Measurements from ENCODE around the gene TRMT2A. TPM values are rescaled to one million over a fixed set of nuclear protein-coding genes. Genes with fewer than 3 reads are reported as not detected.
A peak's percentile ranks its signal among the peaks of the same experiment; 100 is the strongest.

Gene TRMT2A
- total RNA-seq, 2 experiments from 2014 or later, result 71.8 to 75.2 TPM

GRCh38 chr22:20086101-20086599 is 30.9 kb downstream of the TRMT2A start:
- Mint-ChIP-seq H3K27ac (no peak overlapping the region), H3K4me3 (no peak overlapping the region), H3K9me3 (no peaks in the 10 kb centered on the region), H3K36me3 (ENCODE audit: low read depth) (peaks cover 60% of the 10 kb centered on the region), H3K27me3 (no peaks in the 10 kb centered on the region), H3K4me1 (peaks cover 49% of the 10 kb centered on the region)
- CTCF ChIA-PET, result interaction anchor here (1.3 to 1.8 kb wide), 2 partner anchors 10 to 139 kb away, joined by 3 to 4 read pairs; no protein-coding TSS in a partner anchor
- no peak for DNase-seq
- POLR2A ChIA-PET, result interaction anchor here (0.9 to 1.6 kb wide), 2 partner anchors 17 to 65 kb away, joined by 3 read pairs; partner anchors contain the start of gene TANGO2

GRCh38 chr22:20085651-20086050 is 31.4 kb downstream of the TRMT2A start:
- Mint-ChIP-seq H3K4me3 (no peak overlapping the region), H3K27ac (no peak overlapping the region), H3K9me3 (no peaks in the 10 kb centered on the region), H3K4me1 (peaks cover 52% of the 10 kb centered on the region), H3K36me3 (ENCODE audit: low read depth) (peaks cover 59% of the 10 kb centered on the region), H3K27me3 (no peaks in the 10 kb centered on the region)
- POLR2A ChIA-PET, result interaction anchor here (1.6 kb wide), 1 partner anchor 64 kb away, joined by 3 read pairs; the partner anchor contains the start of gene TANGO2
- CTCF ChIA-PET, result interaction anchor here (1.0 to 1.8 kb wide), 3 partner anchors 10 to 814 kb away, joined by 3 to 4 read pairs (median 3); no protein-coding TSS in a partner anchor
- no peak for DNase-seq

GRCh38 chr22:20084547-20085413 is 32.2 kb downstream of the TRMT2A start:
- DNase-seq, result no peak
- peaks cover 50% of the 10 kb centered on the region for H3K4me1 Mint-ChIP-seq
- no peaks in the 10 kb centered on the region for H3K9me3 Mint-ChIP-seq
- no peak overlapping the region for H3K4me3 Mint-ChIP-seq
- H3K27ac Mint-ChIP-seq, result no peak overlapping the region
- CTCF ChIA-PET, result interaction anchor here (1.0 to 1.8 kb wide), 3 partner anchors 11 to 815 kb away, joined by 3 to 4 read pairs (median 3); no protein-coding TSS in a partner anchor
- H3K27me3 Mint-ChIP-seq, result no peaks in the 10 kb centered on the region
- peaks cover 53% of the 10 kb centered on the region for H3K36me3 Mint-ChIP-seq (ENCODE audit: low read depth)
- POLR2A ChIA-PET, result no interaction called here

- POLR2A ChIA-PET, result interaction anchor here (0.8 to 3.5 kb wide), 2 partner anchors 33 to 63 kb away, joined by 3 to 19 read pairs; partner anchors contain the start of genes RANBP1, TANGO2 and TRMT2A
- H3K4me1 Mint-ChIP-seq, result peaks cover 47% of the 10 kb centered on the region
- H3K4me3 Mint-ChIP-seq, result no peak overlapping the region
- no peaks in the 10 kb centered on the region for H3K27me3 Mint-ChIP-seq
- peak overlapping the region; percentile 51 for H3K27ac Mint-ChIP-seq
- CTCF ChIA-PET, result interaction anchor here (1.8 kb wide), 1 partner anchor 12 kb away, joined by 4 read pairs; no protein-coding TSS in a partner anchor
- no peaks in the 10 kb centered on the region for H3K9me3 Mint-ChIP-seq
- H3K36me3 Mint-ChIP-seq (ENCODE audit: low read depth), result peaks cover 45% of the 10 kb centered on the region
- DNase-seq, result no peak
These were observed 33.0 kb downstream of the TRMT2A start for GRCh38 chr22:20083891-20084546.

- Mint-ChIP-seq H3K4me3 (peak overlapping the region; percentile 12), H3K4me1 (peaks cover 49% of the 10 kb centered on the region), H3K27ac (peak overlapping the region; percentile 51), H3K27me3 (no peaks in the 10 kb centered on the region), H3K9me3 (no peaks in the 10 kb centered on the region), H3K36me3 (ENCODE audit: low read depth) (peaks cover 38% of the 10 kb centered on the region)
- CTCF ChIA-PET, result no interaction called here
- POLR2A ChIA-PET, result interaction anchor here (0.8 to 3.5 kb wide), 3 partner anchors 26 to 63 kb away, joined by 3 to 19 read pairs (median 3); partner anchors contain the start of genes RANBP1, TANGO2 and TRMT2A
- no peak for DNase-seq
These were observed 33.7 kb downstream of the TRMT2A start for GRCh38 chr22:20083157-20083890.

GRCh38 chr22:20080776-20081654 is 36.0 kb downstream of the TRMT2A start:
- ChIA-PET POLR2A (interaction anchor here (0.6 to 3.5 kb wide), 7 partner anchors 9 to 59 kb away, joined by 3 to 19 read pairs (median 3); partner anchors contain the start of genes RANBP1 and TRMT2A), CTCF (no interaction called here)
- Mint-ChIP-seq H3K4me3 (peak overlapping the region; percentile 83), H3K36me3 (ENCODE audit: low read depth) (peaks cover 17% of the 10 kb centered on the region), H3K27ac (peak overlapping the region; percentile 44), H3K4me1 (peaks cover 49% of the 10 kb centered on the region), H3K9me3 (no peaks in the 10 kb centered on the region), H3K27me3 (no peaks in the 10 kb centered on the region)
- peak; percentile 27 for DNase-seq

GRCh38 chr22:20080445-20080775 is 36.6 kb downstream of the TRMT2A start:
- Mint-ChIP-seq H3K36me3 (ENCODE audit: low read depth) (peaks cover 11% of the 10 kb centered on the region), H3K27me3 (no peaks in the 10 kb centered on the region), H3K4me1 (peaks cover 49% of the 10 kb centered on the region), H3K9me3 (no peaks in the 10 kb centered on the region), H3K4me3 (peak overlapping the region; percentile 83), H3K27ac (peak overlapping the region; percentile 44)
- POLR2A ChIA-PET, result interaction anchor here (1.0 to 1.4 kb wide), 5 partner anchors 11 to 59 kb away, joined by 3 to 5 read pairs (median 4); no protein-coding TSS in a partner anchor
- CTCF ChIA-PET, result no interaction called here
- DNase-seq, result peak; percentile 76

GRCh38 chr22:20079745-20080444 is 37.1 kb downstream of the TRMT2A start, which contains the start of gene DGCR8:
TSS of gene DGCR8 (plus strand) at chr22:20080241. CDS start at chr22:20085964, 5,723 bp downstream.
- Mint-ChIP-seq H3K4me3 (peak within 1 kb of the TSS; percentile 93), H3K36me3 (ENCODE audit: low read depth) (peaks cover 10% of the 10 kb centered on the region), H3K9me3 (no peaks in the 10 kb centered on the region), H3K27me3 (no peaks in the 10 kb centered on the region), H3K4me1 (peaks cover 46% of the 10 kb centered on the region), H3K27ac (peak within 1 kb of the TSS; percentile 74)
- POLR2A ChIA-PET, result interaction anchor here (1.0 to 1.7 kb wide), 3 partner anchors 11 to 37 kb away, joined by 3 to 6 read pairs (median 4); partner anchors contain the start of gene TRMT2A
- peak; percentile 73 for DNase-seq
- CTCF ChIA-PET, result interaction anchor here (1.1 kb wide), 1 partner anchor 31 kb away, joined by 4 read pairs; no protein-coding TSS in a partner anchor

GRCh38 chr22:20076627-20077172 is 40.3 kb downstream of the TRMT2A start:
- ChIA-PET POLR2A (interaction anchor here (1.0 kb wide), 1 partner anchor 56 kb away, joined by 4 read pairs; the partner anchor contains the start of gene TANGO2), CTCF (no interaction called here)
- Mint-ChIP-seq H3K27me3 (no peaks in the 10 kb centered on the region), H3K4me3 (no peak overlapping the region), H3K27ac (no peak overlapping the region), H3K9me3 (no peaks in the 10 kb centered on the region), H3K4me1 (peaks cover 16% of the 10 kb centered on the region), H3K36me3 (ENCODE audit: low read depth) (peaks cover 9% of the 10 kb centered on the region)
- DNase-seq, result no peak

- Mint-ChIP-seq H3K9me3 (no peaks in the 10 kb centered on the region), H3K4me1 (no peaks in the 10 kb centered on the region), H3K27ac (no peak overlapping the region), H3K4me3 (no peak overlapping the region), H3K27me3 (no peaks in the 10 kb centered on the region), H3K36me3 (ENCODE audit: low read depth) (no peaks in the 10 kb centered on the region)
- ChIA-PET POLR2A (interaction anchor here (1.3 kb wide), 1 partner anchor 9 kb away, joined by 3 read pairs; no protein-coding TSS in a partner anchor), CTCF (no interaction called here)
- DNase-seq, result no peak
These were observed 45.5 kb downstream of the TRMT2A start for GRCh38 chr22:20071524-20071972.
